Kidney capillary endothelial cell (primary cell): ENCODE data around the gene IL20.

ENCODE experiments used
- DNase-seq: peaks from one replicate; pipeline ENCODE4 v3.0.0-alpha.2; 2018; ENCODE audit warnings: low spot score

The IL20 gene

GRCh38 chr1:206878456-206878855, 13.0 kb downstream of the IL20 start:
- DNase-seq = no peak

- no peak for DNase-seq
Measured at GRCh38 chr1:206880314-206880713, 14.9 kb downstream of the IL20 start.

DNA sequence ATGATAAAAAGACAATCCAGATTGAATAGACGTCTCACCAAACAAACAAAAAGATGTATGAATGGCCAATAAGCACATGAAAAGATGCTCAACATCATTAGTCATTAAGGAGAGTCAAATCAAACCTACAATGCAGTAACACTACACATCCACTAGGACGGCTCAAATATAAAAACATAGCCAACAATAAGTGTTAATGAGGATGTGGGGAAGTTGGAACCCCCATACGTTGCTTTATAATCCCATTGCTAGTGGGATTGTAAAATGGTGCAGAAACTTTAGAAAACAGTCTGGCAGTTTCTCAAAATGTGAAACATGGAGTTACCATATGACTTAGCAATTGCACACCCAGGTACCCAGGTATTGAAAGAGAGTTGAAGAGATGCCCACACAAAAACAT, 17.1 kb downstream of the IL20 start:
- no peak for DNase-seq

- no peak for DNase-seq
Measured at GRCh38 chr1:206883160-206883559, 17.7 kb downstream of the IL20 start.

DNA sequence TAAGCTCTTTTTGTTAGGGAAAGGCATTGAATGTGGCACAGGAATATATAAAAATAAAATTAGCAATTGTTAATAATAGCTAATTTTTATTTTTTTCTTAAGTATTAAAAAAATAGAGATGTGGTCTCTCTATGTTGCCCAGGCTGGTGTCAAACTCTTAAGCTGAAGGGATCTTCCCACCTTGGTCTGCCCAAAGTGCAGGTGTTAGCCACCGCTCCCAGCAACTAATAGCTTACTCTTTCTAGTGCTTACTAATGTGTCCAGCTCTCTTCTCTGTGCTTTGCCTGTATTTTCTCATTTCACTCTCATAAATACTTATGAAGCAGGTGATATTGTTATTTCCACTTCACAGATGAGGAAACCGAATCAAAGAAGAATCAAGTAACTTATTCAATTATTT, 18.5 kb downstream of the IL20 start:
- no peak for DNase-seq

DNA sequence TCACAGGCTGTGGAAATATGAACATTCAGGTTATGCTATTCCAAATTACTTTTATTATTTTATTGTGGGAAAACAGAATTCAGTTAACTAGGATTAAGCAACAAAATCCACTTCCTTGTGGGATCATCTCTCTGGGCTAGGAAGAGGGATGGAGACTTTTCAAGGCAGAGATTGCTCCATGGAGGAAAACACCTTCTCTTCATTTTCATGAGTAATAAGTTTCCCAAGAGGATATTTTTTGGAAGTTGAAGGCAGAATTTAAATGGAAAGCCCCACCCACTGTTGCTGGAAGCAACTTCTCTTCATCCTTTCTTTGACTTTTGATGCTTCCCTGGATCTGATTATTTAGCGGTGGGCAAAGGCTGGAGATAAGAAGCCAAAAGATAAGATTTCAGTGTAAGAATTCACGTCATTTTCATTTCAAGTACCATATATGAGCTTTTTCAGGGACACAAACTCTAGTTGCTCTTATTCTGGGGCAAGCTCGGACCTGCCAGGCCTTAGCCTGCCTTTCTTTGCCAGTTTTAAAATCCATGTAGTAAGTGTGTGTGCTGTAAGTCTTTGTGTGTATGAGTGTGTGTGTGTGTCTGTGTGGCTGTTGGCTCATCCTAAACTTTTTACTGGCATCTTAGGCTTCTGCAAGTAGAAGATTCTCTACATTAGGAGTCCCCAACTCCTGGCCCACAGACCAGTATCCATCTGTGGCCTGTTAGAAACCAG, 20.1 kb downstream of the IL20 start:
- no peak for DNase-seq

GRCh38 chr1:206886831-206887230, 21.4 kb downstream of the IL20 start:
- no peak for DNase-seq

- no peak for DNase-seq
Measured at GRCh38 chr1:206887701-206888100, 22.3 kb downstream of the IL20 start.

GRCh38 chr1:206890125-206891060, 25.0 kb downstream of the IL20 start:
- DNase-seq = peak; percentile 41

DNA sequence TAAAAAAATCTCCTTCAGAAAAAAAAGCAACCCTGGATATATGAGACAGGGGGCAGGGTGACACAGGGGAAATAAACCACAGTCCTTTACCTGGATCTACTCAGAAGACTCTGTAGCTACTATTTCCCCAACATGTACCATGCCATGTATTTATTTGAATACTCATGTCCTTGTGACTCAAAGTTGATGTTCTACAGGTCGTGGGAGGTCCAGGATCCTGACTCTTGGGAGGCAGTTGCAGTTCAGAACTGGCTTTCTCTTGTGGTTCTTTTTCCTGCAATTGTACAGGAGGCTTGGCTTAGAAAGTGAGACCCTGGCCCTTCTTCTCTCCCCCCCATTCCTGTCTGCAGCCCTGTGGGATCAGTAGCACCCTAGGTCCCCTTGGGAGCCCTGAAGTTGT, 26.0 kb downstream of the IL20 start:
- no peak for DNase-seq

DNA sequence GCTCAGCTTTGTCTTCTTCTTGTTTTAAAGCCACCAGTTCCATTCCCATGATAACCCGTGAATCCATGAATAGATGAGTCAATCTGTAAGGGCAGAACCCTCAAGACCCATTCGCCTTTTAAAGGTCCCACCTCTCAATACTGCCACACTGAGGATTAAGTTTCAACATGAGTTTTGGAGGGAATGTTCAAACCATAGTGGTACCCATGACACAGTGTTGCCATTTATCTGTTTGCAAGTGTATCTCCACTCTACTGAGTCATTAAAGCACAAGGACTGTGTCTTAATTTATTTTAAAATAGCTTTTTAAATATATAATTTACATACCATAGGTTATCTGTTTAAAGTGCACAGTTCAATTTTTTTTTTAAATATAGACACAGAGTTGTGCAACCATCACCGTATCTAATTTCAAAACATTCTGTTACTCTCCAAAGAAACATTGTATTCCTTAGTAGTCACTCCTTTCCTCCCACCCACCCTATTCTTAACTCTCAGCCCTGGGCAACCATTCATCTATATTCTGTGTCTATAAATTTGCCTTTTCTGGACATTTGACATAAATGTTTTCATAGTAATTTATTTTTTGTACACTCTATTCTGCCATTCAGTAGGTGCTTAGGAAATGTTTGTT, 27.0 kb downstream of the IL20 start:
- DNase-seq = no peak

DNA sequence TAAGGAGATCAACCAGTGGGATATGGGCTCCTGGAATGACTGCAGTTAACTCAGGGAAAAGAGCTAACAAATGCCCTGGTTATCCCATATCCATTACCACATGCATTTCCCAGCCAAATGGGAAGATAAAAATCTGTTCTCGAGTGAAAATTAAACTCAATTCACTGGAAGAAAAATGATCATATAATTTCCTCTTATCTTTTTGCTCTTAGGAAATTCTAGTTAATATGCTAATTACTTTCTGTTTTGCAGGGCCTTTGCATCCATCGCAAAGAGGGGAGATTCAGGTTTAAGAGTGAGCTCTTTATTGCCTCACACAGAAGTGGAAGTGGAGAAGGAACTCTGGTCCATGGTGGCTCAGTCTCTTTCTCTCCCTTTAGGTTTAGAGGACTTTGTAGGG, 28.0 kb downstream of the IL20 start:
- no peak for DNase-seq

GRCh38 chr1:206895325-206895724, 29.9 kb downstream of the IL20 start:
- no peak for DNase-seq

DNA sequence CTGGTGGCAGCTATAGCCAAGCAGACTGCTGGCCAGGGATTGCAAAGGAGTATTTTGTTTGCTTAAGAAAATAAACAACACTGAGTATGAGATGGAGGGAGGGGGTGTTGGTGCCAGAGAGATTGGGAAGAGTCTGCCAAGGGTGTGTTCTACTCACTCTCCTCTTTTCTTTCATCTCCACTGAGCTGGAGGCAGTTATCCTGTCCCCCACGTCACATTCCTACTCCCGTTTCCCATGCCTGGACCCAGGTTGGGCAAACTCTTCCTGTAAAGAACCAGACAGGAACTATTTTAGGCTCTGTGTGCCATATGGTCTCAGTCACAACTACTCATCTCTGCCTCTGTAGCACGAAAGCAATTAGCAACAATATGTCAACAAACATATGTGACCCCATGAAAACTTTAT, 30.4 kb downstream of the IL20 start:
- DNase-seq = no peak

DNA sequence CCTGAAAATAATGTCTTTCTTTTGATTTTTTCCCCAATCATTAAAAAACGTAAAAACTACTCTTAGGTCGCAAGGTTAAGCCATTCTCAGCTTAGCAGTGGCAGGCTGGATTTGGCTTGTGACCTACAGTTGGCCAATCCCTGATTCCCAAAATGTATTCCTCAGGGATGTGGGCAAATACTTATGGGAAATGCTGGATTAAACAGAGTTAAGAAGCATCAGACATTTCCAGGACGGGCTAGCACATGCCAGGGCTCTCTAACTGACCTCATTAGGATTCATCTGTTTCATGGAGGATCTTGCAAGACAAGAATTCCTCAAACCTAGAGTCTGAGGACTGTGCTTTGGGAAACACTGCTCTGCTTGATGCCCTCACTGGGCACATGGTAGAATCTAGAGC, 30.8 kb downstream of the IL20 start:
- no peak for DNase-seq

DNA sequence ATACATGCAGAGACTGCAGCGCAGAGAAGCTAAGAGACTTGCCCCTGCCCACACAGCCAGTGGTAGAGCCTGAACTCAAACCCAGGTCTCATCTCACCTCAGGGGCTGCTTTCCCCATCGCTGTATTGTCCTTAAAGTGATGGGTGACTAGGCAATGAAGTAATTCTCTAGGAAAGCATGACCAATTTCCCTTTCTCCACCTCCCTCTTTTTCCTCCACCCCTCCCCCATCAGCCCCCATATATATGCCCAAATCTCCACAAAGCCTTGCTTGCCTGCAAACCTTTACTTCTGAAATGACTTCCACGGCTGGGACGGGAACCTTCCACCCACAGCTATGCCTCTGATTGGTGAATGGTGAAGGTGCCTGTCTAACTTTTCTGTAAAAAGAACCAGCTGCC, 31.8 kb downstream of the IL20 start, which contains the start of gene IL24:
Gene IL24, plus strand, starts transcription at position 269 of the 400 bp plus-strand sequence. CDS start 390 bp downstream, outside the sequence.
- DNase-seq = no peak

DNA sequence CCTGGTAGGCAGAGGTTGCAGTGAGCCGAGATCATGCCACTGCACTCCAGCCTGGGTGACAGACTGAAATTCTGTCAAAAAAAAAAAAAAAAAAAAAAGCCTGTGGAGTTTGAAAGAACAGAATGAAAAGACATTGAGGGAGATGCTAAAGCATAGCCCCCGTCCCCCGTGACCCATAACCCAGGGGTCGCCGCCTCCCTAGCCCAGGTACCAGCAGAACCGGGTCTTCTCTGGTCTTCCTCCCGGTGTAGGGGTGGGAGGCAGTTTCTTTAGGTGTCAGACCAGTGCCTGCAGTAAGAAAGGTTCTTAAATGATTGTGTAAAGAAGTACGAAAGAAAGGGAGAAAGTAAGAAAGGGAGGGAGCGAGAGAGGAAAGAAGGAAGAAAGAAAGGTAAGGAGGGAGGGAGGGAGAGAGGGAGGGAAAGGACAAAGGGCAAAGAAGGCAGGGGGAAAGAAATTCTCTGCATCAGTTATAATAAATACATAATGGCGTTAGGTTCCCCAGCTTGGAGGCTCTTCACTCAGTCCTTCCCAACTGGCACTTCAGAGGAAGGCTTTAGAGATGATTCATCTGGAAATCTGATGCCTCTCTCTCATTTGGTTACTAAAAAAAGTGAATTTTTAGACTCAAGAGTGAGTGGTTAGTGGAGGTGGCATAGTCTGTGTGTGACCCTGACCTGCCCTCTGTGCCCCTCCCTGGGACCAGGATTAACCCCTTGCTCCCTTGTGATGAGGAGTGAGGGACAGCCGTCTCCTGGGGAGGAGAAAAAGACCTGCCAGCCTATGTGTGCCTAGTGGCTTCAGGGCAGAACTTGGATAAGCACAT, 32.9 kb downstream of the IL20 start:
- no peak for DNase-seq

- DNase-seq = no peak
Measured at GRCh38 chr1:206898915-206899431, 33.5 kb downstream of the IL20 start.

DNA sequence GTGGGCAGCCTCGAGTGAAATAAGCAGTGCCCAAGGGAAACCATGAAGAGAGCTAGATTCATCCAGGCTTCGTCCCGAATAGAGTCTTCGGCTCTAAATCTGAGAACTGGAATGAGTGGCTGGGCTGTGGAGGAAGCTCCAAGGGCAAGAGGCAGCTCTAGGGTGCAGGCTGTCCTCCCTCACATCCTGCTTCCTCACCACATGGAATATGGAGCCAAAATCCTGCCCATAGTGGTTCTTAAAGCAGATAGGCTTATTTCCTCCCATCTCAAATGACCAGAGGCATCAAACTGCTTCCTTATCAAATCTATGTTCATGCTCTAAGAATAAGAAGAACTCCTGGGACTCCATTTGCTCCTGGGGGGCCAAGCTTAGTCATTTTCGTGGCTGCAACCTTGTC, 34.3 kb downstream of the IL20 start:
- DNase-seq = no peak

DNA sequence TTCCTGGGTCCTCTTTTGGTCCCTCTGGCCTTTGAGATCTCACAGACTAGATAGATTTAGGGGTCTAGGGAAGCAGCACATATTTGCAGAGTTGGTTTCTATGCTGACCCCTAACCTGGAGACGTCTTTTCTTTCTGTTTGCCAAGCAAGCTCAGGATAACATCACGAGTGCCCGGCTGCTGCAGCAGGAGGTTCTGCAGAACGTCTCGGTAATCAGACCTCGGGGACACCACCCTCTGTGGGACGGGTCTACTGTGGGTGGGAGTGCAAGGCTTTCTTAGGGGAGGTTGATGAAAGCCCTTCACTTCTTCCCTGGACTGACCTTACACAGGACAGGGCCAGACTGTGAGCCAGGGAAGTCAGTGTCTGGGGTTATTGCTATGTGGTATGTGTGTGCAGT, 34.7 kb downstream of the IL20 start:
- no peak for DNase-seq

DNA sequence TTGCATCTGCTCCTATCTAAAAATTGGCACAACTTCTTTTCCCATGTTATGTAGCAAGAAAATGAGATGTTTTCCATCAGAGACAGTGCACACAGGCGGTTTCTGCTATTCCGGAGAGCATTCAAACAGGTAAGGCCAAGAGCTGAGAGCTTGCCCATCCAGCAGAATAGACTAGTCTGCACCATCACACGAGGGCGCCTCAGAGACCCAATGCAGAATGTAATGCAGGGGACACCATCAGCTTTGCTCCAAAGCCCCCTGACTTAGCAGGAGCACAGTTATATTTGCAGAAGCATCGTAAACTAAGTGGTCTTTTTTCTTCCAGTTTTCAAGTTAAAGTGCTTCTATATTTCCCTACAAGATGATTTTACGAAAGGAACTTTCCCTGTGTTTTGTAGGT, 36.5 kb downstream of the IL20 start:
- no peak for DNase-seq

- DNase-seq = no peak
Measured at GRCh38 chr1:206902702-206903101, 37.3 kb downstream of the IL20 start.
